ENCODE measurements around the gene E2F2. TPM values are rescaled to one million over a fixed set of nuclear protein-coding genes. Genes with fewer than 3 reads are reported as not detected.
A peak's percentile ranks its signal among the peaks of the same experiment; 100 is the strongest.

Gene E2F2
- total RNA-seq, 1 experiment from 2014 or later = 5.1 TPM

GRCh38 chr1:23555986-23556634, 25.1 kb upstream of the E2F2 start:
- H3K27ac Mint-ChIP-seq = peak overlapping the region; percentile 94 to 99 (median 97)
- Histone ChIP-seq H3K79me2 (ENCODE audit: insufficient read depth, low read length) (peaks cover 7% of the 10 kb centered on the region; the same call in 1 of the 2 replicates), H3K18ac (ENCODE audit: insufficient read length, low read depth, low read length) (peak overlapping the region; percentile 20), H3K4me2 (ENCODE audit: insufficient read depth, insufficient read length, low read length) (peak overlapping the region; percentile 82), H4K20me1 (ENCODE audit: control insufficient read depth, insufficient read depth, insufficient read length) (no peaks in the 10 kb centered on the region), H2AFZ (ENCODE audit: low read length) (no peak overlapping the region), H3K9ac (ENCODE audit: extremely low read depth, insufficient read length, low read length) (peak overlapping the region; percentile 32), H3K56ac (ENCODE audit: insufficient read length, low read depth, low read length) (no peak overlapping the region), H3K23ac (ENCODE audit: insufficient read length, low read depth, low read length) (no peak overlapping the region), H4K8ac (replicated peaks; ENCODE audit: insufficient read length, low read depth, low read length) (no peak overlapping the region), H3K23me2 (ENCODE audit: insufficient read length, low read depth, low read length, poor library complexity, severe bottlenecking) (peaks cover 29% of the 10 kb centered on the region), H2AK5ac (ENCODE audit: insufficient read length, low read length) (no peak overlapping the region), H2BK120ac (ENCODE audit: low read depth, low read length, poor library complexity, severe bottlenecking) (no peak overlapping the region), H3K9me3 (ENCODE audit: control insufficient read depth, low read depth, low read length) (no peaks in the 10 kb centered on the region), H3K4me1 (ENCODE audit: insufficient read depth, low read length) (peaks cover 11% of the 10 kb centered on the region; the same call in 1 of the 2 replicates), H3K27me3 (ENCODE audit: insufficient read depth, low read length) (no peaks in the 10 kb centered on the region), H4K5ac (ENCODE audit: insufficient read length, low read depth, low read length) (peak overlapping the region; percentile 18), H3K14ac (ENCODE audit: insufficient read depth, low read length) (no peak overlapping the region), H2BK12ac (ENCODE audit: insufficient read length, low read depth, low read length) (no peak overlapping the region), H2BK15ac (ENCODE audit: low read depth, low read length) (no peak overlapping the region), H3K79me1 (ENCODE audit: insufficient read depth, low read depth, low read length, poor library complexity, severe bottlenecking) (no peaks in the 10 kb centered on the region), H3K4ac (ENCODE audit: low read depth, low read length) (no peak overlapping the region), H2BK5ac (ENCODE audit: insufficient read length, low read length) (no peak overlapping the region), H3K27ac (ENCODE audit: insufficient read length, low read depth, low read length) (peak overlapping the region; percentile 82), H3T11ph (ENCODE audit: low read length) (no peak overlapping the region), H2BK20ac (ENCODE audit: low read depth, low read length, poor library complexity, severe bottlenecking) (no peak overlapping the region), H4K91ac (ENCODE audit: insufficient read length, low read depth, low read length) (no peak overlapping the region)
- H3K4me1 Mint-ChIP-seq = peaks cover 66 to 78% of the 10 kb centered on the region in 2 experiments
- TF ChIP-seq CTCF (conservative IDR thresholded peaks at IDR 0.05) = no peak
- H3K36me3 Mint-ChIP-seq (ENCODE audit: insufficient read depth in 1 of 3, low read depth in 3 of 3) = peaks cover 11 to 20% (median 13%) of the 10 kb centered on the region in 3 experiments; a peak in 6 of 7 replicates
- peak; percentile 95 for DNase-seq
- H3K27me3 Mint-ChIP-seq (ENCODE audit: low read depth) = peaks cover 36% of the 10 kb centered on the region
- H3K9me3 Mint-ChIP-seq = no peaks in the 10 kb centered on the region; a peak in 1 of 5 replicates
- H3K4me3 Mint-ChIP-seq = peak overlapping the region; percentile 86 to 91
- WGBS (ENCODE audit: extremely low coverage, insufficient read length, low lambda C conversion rate) = no CpG with 5 or more reads among the region's 9 CpGs
